HS-5 (cell line): ENCODE results near the gene MRPL3.
"Not testable (repeated sequence)": the region's sequence is repeated elsewhere in the genome, so short reads cannot be mapped to it uniquely, and the experiment has no call there.

Experiments used
- DNase-seq: peaks from one replicate; pipeline ENCODE4 v3.0.0-alpha.2; 2012; ENCODE audit warnings: low read depth

The MRPL3 gene

DNA sequence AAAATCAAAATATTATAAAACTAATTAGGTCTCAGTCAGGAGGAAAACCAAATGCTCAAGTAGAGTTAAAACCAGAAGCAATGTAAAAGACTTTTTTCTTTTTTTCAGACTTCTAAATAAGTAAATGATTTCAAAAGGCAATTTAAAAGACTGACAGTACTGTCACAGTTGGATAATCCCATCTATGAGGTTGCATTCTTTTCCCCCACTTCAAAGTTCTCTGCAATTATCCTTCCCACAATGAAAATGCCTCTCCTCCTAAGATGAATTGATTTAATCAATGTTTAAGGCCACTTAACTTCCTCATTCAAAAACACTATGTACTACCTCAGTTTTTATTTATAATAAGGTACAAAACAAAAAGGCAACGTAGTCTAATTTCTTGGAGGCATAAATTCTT lies 8.1 kb downstream of the MRPL3 start:
- DNase-seq, result no peak

DNA sequence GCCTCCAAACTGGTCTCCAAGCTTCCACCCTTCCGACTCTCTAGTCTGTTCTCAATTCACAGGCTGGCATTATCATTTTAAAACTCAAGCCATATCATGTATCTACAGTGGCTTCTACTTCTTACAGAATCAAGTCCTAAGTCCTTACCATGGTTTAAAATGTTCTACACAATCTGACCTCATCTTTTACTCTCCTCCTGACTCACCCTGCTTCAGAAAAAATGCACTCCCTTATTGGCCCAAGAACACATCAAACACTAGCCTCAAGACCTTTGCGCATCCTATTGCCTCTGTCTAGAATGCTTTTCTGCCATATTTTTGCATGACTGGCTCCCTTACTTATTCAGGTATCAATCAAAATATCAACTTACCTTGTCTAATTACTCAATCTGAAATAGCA lies 11.0 kb downstream of the MRPL3 start:
- DNase-seq, result no peak

DNA sequence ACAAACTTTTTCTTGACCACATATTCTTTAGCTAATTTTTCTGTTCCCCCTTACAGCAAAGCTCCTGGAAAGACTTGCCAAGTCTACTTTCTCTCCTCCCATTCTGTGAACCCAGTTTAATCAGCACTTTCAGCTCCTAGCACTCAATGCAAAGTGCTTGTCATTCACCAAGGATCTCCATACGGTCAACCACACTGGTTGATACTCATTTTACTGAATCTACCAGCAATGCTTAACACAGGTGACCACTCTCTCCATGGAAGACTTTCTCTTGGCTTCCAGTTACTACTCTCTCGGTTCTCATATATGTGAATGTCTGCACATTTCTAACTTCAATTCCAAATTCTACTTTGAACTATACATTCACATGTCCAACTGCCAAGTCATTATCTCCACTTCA lies 11.7 kb downstream of the MRPL3 start:
- DNase-seq, result no peak

DNA sequence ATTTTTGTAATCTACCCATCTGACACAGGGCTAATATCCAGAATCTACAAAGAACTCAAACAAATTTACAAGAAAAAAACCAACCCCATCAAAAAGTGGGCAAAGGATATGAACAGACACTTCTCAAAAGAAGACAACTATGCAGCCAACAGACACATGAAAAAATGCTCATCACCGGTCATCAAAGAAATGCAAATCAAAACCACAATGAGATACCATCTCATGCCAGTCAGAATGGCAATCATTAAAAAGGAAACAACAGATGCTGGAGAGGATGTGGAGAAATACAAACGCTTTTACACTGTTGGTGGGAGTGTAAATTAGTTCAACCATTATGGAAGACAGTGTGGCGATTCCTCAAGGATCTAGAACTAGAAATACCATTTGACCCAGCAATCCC lies 16.2 kb downstream of the MRPL3 start:
- DNase-seq, result not testable (repeated sequence)

DNA sequence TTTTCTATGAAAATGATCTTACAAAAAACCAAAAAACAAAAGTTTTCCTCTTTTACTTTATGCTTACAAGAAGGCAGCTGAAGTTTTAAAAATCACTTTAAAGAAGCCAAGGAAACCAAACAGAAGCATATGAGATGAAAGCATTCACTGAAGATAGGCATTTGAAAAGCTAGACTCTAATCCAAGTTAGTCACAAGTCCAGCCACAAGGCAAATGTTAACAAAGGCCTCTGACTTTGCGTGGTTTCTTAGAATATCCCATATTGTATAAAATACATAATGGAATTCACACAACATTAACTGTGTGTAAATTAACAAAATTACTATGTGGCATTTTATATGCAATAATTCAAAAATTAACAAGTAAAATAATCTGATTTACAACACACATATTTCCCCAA lies 17.7 kb downstream of the MRPL3 start:
- no peak for DNase-seq

DNA sequence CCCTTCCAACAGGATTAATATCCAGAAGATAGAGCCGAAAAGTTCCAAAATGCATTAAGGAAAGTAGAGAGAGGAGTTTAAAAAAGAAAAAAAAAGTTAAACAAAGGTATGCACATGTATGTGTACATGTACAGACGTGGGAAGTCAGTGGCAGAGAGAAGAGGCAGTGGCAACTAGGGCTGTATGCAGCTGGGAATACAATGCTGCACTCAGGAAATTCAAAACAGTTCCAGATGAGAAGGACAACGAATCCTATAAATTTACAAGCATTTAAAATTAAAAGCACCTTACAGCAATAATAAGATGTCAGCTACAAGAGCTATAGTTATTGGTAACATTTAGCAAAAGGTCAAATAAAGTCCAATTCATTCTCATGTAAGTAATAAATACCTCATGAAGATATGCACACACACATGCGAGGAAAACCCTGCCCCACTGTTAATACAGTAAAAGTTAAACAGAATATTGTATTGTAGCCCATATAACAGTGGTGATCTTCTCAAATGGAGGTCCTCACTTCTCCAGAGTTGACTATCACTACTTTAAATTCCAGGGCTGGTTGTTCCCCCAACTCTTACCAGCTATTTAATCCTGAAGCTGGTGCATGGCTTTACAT lies 18.2 kb downstream of the MRPL3 start:
- no peak for DNase-seq

DNA sequence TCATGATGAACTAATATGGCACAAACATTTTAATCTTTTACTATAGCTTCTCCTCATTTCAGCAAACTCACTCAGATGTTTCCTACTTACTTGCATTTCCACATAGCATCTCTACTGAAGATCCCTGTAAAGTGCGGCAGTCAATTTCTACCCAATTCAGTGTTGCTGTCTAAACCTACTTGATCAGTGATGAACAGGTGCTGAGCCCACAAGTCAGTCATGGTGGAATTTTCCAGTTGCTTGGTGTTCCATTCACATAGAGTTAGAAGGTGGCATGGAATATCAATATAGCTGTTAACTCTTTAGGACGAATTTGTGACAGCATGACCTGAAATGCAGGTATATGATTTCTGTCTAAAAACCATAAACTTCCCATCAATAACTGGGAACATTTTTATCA lies 22.7 kb downstream of the MRPL3 start:
- DNase-seq, result no peak

DNA sequence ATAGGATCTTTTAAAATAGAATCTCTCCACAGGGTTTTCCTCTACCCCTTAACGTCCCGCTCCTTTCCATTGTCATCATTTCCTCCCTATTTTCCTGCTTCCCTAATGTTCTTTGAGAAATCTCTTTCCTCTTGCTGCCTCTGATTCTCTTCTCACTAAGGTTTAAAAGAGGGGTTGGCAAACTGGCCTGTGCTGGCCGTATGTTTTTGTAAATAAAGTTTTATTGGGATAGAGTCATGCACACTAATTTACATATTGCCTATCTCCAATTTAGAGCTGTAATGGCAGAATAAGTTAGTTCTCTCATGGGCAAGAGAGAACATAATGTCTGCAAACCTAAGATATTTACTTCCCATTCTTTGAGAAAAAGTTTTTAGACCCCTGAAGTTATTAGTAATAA lies 25.0 kb downstream of the MRPL3 start:
- no peak for DNase-seq

DNA sequence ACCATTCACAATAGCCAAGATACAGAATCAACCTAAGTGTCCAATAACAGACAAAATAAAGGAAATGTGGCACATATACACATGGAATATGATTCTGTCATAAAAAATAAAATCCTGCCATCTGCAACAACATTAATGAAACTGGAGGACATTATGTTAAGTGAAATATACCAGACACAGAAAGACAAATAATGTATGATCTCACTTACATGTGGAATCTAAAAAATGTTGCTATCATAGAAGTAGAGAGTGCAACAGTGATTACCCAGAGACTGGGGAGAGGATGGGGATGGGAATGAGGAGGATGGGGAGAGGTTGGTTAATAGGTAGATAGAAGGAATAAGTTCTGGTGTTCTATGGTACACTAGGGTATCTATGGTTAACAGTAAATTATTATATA lies 28.7 kb downstream of the MRPL3 start:
- no peak for DNase-seq

DNA sequence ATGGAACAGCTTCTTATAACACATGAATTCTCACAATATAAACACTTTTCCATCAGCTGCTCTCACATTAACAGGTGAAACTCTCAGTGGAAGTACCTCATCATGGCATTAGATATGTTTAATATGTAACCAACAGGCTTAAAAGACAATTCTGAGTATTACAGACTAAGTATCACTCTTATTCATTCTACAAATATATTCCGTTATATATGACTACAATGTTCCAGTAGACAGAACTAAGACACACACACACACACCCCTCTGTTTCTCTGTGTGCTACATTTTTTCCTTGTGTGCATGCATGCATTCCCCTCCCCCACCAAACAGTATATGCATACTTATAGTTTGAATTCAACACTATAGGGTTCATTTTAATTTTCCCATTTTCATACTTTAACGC lies 32.4 kb downstream of the MRPL3 start:
- no peak for DNase-seq

DNA sequence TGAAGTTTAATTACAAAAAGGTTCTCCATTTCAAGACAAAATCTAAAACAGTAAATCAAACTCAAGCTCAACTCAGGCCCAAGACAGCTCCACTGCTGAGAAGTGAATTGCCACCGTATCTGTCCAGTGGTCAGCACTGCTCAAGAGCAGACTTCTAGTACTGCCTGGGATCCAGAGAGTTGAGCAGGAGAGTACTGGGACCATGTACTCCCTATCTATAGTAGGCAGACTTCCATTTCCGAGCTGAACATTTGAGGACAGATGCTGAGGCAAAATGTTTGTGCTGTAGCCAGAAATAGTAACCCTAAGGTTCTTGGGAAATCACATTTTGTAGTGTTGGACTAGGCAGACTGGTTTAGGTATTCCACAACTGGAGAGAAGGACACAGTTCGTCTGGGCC lies 44.1 kb downstream of the MRPL3 start:
- no peak for DNase-seq

DNA sequence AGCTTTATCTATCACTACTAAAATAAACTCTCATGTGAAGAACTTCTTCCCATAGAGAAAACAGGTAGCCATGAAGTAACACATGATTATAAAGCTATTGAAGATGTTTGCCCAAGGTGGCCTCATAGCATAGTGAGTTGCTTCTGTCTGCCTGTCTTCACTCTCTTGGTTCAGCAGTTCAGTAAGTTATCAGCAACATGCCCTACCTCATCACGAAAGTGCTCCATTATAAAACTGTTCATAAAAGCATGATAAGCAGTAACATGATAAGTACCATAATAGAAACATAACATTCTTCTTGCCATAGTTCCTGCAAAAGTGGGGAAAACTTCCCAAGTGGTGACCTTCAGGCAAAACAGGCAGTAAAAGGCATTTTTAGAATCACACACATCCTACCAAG lies 45.6 kb downstream of the MRPL3 start:
- no peak for DNase-seq

DNA sequence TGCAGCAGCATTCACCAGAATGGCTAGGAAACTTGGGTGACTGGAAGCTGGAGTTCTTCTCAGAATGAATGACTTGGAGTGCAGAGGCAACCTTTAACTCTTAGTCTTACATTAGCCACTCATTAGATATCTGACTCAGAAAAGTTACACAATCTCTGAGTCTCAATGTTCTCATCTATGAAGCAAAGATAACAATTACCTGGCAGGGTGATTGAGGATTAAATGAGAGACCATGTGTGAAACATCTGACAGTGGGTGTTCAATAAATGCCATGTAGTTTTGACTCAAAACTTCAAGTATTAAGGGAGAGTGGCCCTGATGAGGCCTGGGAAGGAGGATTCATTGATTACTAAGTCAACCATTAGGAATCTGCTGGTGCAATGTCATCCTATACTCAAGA lies 48.3 kb downstream of the MRPL3 start:
- peak; percentile 32 for DNase-seq

DNA sequence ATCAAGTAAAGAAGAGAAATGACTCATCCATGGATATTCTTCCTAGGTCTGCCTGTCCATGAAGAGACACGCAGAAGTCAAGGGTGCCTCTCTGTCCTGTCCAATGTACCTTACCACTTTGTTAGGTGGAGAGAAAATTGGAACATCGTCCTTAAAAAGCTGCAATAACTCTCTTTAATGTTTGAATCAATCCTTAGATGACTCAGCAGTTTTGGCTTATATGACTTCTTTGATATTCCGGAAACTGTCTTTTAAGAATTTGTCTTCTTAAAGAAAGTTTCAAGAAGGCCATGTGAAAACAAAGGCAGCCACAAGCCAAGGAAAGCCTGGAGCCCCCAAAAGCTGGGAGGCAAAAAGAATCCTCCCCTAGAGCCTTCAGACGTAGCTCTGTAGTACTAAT lies 49.2 kb downstream of the MRPL3 start:
- no peak for DNase-seq

DNA sequence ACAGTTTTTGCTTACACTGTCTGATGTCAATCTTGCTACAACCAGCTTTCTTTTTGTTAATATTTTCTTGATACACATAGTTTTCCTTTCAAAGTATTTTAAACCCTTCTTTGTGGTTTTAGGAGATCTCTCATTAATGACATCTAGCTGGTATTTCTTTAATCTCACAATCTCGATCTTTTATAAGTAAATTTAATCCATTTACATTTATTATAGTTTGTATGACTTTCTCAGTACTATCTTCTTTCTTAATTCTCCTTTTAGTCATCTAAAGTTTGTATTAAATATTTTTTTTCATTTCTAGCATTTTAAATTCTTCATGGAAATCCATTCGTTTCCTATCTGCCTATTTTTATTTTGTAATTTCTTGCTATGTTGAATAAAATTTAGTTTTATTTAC lies 55.4 kb downstream of the MRPL3 start:
- DNase-seq, result no peak

DNA sequence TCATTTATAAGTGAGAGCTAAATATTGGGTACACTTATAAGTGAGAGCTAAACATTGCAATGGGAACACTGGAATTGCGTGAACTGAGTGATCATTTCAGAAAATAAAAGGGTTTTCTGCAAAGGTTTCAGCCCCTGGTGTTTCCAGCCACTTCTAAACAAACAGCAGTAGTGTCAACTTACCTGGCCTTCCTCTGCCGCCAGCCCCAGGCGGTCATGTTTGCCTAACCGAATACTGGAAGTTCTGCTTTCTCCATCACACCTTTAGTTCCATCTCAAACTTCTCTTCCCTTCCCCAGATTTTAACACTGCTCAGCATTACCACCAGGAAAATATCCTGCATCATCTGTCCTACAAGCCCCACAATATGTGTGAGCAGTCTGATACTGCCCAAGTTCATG lies 58.6 kb downstream of the MRPL3 start:
- no peak for DNase-seq

DNA sequence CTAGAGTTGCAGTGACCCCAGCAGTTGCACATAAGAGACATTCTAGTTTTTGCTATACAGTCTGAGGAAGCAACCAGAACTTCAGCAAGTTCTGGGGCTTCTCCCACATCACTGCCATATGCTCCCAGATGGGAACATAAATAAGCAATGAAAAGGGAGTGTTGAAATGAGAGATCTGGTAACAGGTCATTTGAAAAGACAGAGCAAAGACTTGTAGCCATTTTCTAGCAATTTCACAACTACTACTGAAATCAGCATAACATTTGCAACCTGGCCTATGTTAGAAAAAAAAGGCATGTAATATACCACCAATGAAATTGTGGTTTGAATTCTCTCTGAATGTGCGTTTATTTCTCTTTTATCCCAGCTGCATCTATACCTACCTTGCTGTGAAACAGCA lies 63.7 kb downstream of the MRPL3 start:
- DNase-seq, result no peak

DNA sequence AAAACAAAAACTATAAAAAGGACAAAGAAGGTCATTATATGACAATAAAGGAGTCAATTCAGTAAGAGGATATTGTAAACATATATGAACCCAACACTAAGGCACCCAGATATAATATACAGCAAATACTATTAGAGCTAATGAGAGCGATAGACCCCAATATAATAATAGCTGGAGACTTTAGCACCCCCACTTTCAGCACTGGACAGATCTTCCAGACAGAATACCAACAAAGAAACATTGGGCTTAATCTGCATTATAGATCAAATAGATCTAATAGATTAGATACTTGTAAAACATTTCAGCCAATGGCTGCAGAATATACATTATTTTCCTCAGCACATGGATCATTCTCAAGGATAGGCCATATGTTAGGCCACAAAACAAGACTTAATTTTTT lies 67.8 kb downstream of the MRPL3 start:
- DNase-seq, result no peak

DNA sequence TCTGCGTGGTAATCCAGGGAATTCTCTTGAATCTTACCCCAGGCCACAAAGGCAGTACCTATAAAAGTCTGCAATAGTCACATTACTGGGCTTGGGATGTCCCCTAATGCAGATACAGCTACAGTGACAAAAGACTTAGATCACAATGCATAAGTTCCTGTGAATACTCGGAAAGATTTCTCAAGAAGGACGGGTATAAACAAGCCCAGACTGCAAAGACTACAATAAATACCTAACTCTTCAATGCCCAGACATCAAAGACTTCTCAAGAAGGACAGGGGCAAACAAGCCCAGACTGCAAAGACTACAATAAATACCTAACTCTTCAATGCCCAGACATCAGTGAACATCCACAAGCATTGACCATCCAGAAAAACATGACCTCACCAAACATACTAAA lies 70.3 kb downstream of the MRPL3 start:
- no peak for DNase-seq

DNA sequence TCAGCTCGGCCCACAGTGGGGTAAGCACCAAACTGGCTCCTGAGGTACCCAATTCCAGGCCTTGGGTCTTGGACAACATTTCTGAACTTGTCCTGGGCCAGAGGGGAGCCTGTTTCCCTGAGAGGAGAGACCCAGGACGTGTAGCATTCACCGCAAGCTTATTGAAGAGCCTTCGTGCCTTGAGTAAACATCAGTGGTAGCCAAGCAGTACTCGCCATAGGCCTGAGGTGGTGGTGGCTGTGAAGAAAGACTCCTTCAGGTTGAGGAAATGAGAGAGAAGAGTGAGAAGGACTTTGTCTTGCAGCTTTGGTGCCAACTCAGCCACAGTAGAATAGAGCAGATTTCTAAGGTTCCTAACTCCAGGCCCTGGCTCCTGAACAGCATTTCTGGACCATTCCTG lies 71.0 kb downstream of the MRPL3 start:
- no peak for DNase-seq

DNA sequence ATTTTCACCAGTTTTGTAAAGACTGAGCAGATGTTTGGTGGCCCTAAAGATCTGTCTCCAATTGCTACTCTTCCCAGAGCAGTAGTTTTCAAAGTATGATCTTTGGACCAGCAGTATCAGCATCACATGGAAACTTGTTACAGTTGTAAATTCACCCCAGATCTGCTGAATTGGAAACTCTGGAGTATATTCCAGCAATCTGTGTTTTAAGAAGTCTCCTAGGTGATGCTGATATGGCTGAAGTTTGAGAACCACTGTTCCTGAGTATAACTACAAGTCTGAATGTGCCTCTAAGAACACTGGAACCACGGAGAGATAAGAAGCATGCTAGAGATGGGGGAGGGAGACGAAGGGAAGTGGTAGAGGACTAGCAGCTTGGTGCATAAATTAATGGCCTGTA lies 75.5 kb downstream of the MRPL3 start:
- no peak for DNase-seq

DNA sequence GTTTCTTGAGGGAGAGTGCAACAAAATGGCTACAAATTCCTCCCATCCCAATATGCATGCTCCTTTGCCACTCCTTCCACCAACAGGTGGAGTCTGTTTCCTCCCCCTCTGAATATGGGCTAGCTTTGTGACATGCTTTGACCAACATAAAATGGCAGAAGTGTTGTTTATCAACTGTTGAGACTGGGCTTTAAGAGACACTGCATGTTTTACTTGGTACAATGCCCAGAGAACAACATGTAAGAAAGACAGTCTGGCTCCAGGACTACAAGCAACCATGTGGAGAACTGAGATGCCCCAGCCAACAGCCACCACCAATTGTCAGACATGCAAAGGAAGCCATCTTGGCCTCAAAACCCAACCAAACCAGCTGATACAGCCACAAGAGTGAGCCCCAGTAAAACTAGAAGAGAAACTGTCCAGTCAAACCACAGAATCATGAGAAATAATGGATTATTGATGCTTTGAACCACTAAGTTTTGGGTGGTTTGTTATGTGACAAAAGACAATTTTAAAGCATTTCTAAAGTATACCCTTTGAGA lies 80.7 kb downstream of the MRPL3 start:
- DNase-seq, result no peak

DNA sequence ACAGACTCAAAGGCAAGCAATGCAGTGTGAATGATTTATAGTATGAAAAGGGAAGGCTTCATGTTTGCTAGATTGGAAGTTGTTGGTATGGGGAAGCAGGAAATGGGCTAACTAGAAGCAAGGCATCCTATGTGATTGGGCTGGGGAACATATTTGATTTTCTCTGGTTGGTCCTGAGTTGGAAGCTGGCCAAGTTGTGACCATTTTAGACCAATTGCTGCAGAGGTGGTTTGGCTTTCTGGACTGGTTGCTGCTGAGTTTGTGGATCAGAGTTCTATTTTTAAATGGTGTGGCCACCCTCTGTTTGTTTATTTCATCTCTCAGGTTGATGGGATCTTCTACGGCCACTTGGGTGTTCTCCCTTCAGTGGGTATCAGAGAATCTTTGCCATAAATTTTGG lies 81.5 kb downstream of the MRPL3 start:
- no peak for DNase-seq

DNA sequence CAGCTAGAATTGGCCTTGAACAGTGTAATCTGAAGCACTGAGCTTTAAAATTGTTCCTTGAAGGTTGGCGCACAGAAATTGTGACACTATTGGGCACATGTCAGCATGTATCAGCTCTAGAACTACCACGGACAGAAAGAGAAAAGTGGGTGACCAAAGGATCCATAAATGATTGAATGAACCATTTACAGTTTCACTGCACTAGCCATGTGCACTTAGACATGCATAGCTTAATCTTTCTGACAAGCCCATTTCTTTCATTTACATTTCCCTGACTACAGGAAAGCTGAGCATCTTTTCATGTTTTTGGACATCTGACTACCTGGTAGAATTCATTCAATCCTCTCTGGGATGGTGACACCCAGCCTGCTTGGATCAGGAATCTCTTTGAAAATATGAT lies 85.0 kb downstream of the MRPL3 start:
- no peak for DNase-seq
